Measurements from ENCODE around the gene SYT1. TPM values are rescaled to one million over a fixed set of nuclear protein-coding genes. Genes with fewer than 3 reads are reported as not detected.

SYT1 gene
- total RNA-seq, 4 donors from 2014 or later: 4.1 to 10.0 (median 6.7) TPM

GRCh38 chr12:79127271-79127751 lies 262.7 kb downstream of the SYT1 start:
- Histone ChIP-seq H3K4me3 (no peak overlapping the region), H3K27ac (replicated peaks in 1 of 4) (no peak overlapping the region), H3K4me1 (no peaks in the 10 kb centered on the region), H3K36me3 (no peaks in the 10 kb centered on the region), H3K27me3 (no peaks in the 10 kb centered on the region), H3K9me3 (no peaks in the 10 kb centered on the region)
- TF ChIP-seq CTCF (IDR thresholded peaks at IDR 0.05) (no peak), EP300 (IDR thresholded peaks at IDR 0.05) (no peak), POLR2AphosphoS5 (IDR thresholded peaks at IDR 0.05) (no peak), POLR2A (IDR thresholded peaks at IDR 0.05; ENCODE audit: low read depth) (no peak)
- 60% methylated on average over 3 of the region's 3 CpGs for WGBS
- intact Hi-C loops (cut with DNase I): no loop called here
- DNase-seq (ENCODE audit: extremely low spot score): no peak

DNA sequence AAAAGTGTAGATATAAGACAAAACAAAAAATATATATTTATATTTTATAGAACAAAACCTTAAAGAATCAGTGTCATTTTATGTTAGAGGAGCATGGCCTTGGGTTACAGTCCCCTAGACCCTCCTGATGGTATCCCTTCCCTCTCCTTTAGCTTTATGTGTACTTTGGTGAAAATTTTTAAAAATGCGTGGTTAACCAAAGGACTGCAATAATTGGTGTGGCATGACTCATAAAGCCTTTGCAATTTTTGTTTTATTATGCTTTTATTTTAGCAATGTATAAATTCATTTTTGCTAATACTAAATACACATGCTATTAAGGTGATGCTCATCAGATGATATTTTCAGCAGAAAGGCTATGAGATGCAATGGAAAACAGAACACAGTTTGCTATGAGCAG lies 264.4 kb downstream of the SYT1 start:
- H3K9me3 ChIP-seq: no peaks in the 10 kb centered on the region
- H3K27me3 ChIP-seq: no peaks in the 10 kb centered on the region
- H3K4me1 ChIP-seq: no peaks in the 10 kb centered on the region
- 94% methylated on average over 1 of the region's 1 CpG for WGBS
- H3K4me3 ChIP-seq: no peak overlapping the region
- intact Hi-C loops (cut with DNase I): no loop called here
- no peaks in the 10 kb centered on the region for H3K36me3 ChIP-seq
- DNase-seq (ENCODE audit: extremely low spot score): no peak
- no peak for TF ChIP-seq CTCF (IDR thresholded peaks at IDR 0.05)
- no peak for TF ChIP-seq POLR2AphosphoS5 (IDR thresholded peaks at IDR 0.05)
- TF ChIP-seq EP300 (IDR thresholded peaks at IDR 0.05): no peak
- TF ChIP-seq POLR2A (IDR thresholded peaks at IDR 0.05; ENCODE audit: low read depth): no peak
- H3K27ac ChIP-seq (replicated peaks in 1 of 4): no peak overlapping the region

DNA sequence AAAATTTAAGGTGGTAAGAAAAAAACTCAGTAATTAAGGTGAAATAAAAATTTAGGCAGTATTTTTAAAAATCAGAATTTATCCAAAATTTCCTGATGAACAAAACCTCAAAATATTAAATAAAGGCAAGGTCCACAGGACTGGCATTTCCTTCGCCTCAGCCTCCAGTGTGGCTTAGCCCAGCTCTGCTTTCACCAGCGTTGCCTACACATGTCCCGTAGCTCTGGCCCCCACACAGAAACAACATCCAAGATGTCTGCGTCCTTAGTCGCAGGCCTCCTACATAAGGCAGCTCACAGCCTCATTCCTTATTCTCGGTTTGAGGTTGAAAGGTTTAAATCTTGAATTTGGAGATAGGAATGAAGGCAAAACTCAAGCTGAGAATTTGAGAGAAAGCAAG lies 274.3 kb downstream of the SYT1 start:
- Histone ChIP-seq H3K27me3 (no peaks in the 10 kb centered on the region), H3K9me3 (no peaks in the 10 kb centered on the region), H3K36me3 (no peaks in the 10 kb centered on the region), H3K4me1 (no peaks in the 10 kb centered on the region), H3K4me3 (no peak overlapping the region), H3K27ac (replicated peaks in 1 of 4) (no peak overlapping the region)
- TF ChIP-seq CTCF (IDR thresholded peaks at IDR 0.05) (no peak), POLR2A (IDR thresholded peaks at IDR 0.05; ENCODE audit: low read depth) (no peak), EP300 (IDR thresholded peaks at IDR 0.05) (no peak), POLR2AphosphoS5 (IDR thresholded peaks at IDR 0.05) (no peak)
- intact Hi-C loops (cut with DNase I): no loop called here
- no peak for DNase-seq (ENCODE audit: extremely low spot score)
- WGBS: 91% methylated on average over 6 of the region's 6 CpGs

- Histone ChIP-seq H3K4me3 (no peak overlapping the region), H3K27ac (replicated peaks in 1 of 4) (no peak overlapping the region), H3K9me3 (no peaks in the 10 kb centered on the region), H3K36me3 (no peaks in the 10 kb centered on the region), H3K4me1 (no peaks in the 10 kb centered on the region), H3K27me3 (no peaks in the 10 kb centered on the region)
- WGBS: 79% methylated on average over 1 of the region's 1 CpG
- no peak for DNase-seq (ENCODE audit: extremely low spot score)
- intact Hi-C loops (cut with DNase I): no loop called here
- TF ChIP-seq POLR2AphosphoS5 (IDR thresholded peaks at IDR 0.05) (no peak), EP300 (IDR thresholded peaks at IDR 0.05) (no peak), CTCF (IDR thresholded peaks at IDR 0.05) (no peak), POLR2A (IDR thresholded peaks at IDR 0.05; ENCODE audit: low read depth) (no peak)
Observed at GRCh38 chr12:79140711-79141110, 276.1 kb downstream of the SYT1 start.

GRCh38 chr12:79141776-79142175 lies 277.2 kb downstream of the SYT1 start:
- no peak overlapping the region for H3K4me3 ChIP-seq
- no peak overlapping the region for H3K27ac ChIP-seq (replicated peaks in 1 of 4)

More at GRCh38 chr12:79141776-79142175, 277.2 kb downstream of the SYT1 start:
- Histone ChIP-seq H3K9me3 (no peaks in the 10 kb centered on the region), H3K36me3 (no peaks in the 10 kb centered on the region), H3K27me3 (no peaks in the 10 kb centered on the region), H3K4me1 (no peaks in the 10 kb centered on the region)
- no peak for DNase-seq (ENCODE audit: extremely low spot score)
- TF ChIP-seq EP300 (IDR thresholded peaks at IDR 0.05) (no peak), POLR2AphosphoS5 (IDR thresholded peaks at IDR 0.05) (no peak), CTCF (IDR thresholded peaks at IDR 0.05) (no peak), POLR2A (IDR thresholded peaks at IDR 0.05; ENCODE audit: low read depth) (no peak)
- intact Hi-C loops (cut with DNase I): no loop called here
- 88% methylated on average over 2 of the region's 2 CpGs for WGBS
